IMR-90 (cell line): ENCODE data around the gene MAP7D1.

Experiments used
- BHLHE40 ChIP-seq: fragments of 150-350 bp; IDR thresholded peaks from 2 replicates; pipeline ENCODE4 v1.6.1; 2016; ENCODE audit warnings: mild to moderate bottlenecking, low read depth, low read length
- CEBPB ChIP-seq: IDR thresholded peaks from 2 replicates; pipeline ENCODE4 v1.6.1; 2012; ENCODE audit warnings: low read depth, low read length, improper control_type of control experiment
- FOS ChIP-seq: fragments of 150-350 bp; IDR thresholded peaks from 2 replicates; pipeline ENCODE4 v1.6.1; 2016; ENCODE audit warnings: low read depth, low read length
- MAFK ChIP-seq: IDR thresholded peaks from 2 replicates; pipeline ENCODE4 v1.6.1; 2012; ENCODE audit warnings: low read depth, low read length, improper control_type of control experiment
- MAZ ChIP-seq: IDR thresholded peaks from 2 replicates; pipeline ENCODE4 v1.6.1; 2012; ENCODE audit warnings: low read depth, mild to moderate bottlenecking, low read length, improper control_type of control experiment, moderate library complexity, borderline replicate concordance
- MXI1 ChIP-seq: IDR thresholded peaks from 2 replicates; pipeline ENCODE4 v1.6.1; 2012; ENCODE audit warnings: low read depth, mild to moderate bottlenecking, low read length, moderate library complexity, borderline replicate concordance
- POLR2A ChIP-seq: IDR thresholded peaks from 2 replicates; pipeline ENCODE4 v1.6.1; 2012; ENCODE audit warnings: mild to moderate bottlenecking, low read depth, low read length
- RAD21 ChIP-seq: IDR thresholded peaks from 2 replicates; pipeline ENCODE4 v1.6.1; 2012; ENCODE audit warnings: low read length, improper control_type of control experiment
- RCOR1 ChIP-seq: IDR thresholded peaks from 2 replicates; pipeline ENCODE4 v1.6.1; 2012; ENCODE audit warnings: mild to moderate bottlenecking, low read length, improper control_type of control experiment; ENCODE audit not compliant: insufficient replicate concordance
- RFX5 ChIP-seq: IDR thresholded peaks from 2 replicates; pipeline ENCODE4 v1.8.0; 2012; ENCODE audit warnings: low read depth, mild to moderate bottlenecking, low read length, moderate library complexity
- TF ChIP-seq, protein P1 (sequence below): fragments of 150-350 bp; IDR thresholded peaks from 2 replicates; pipeline ENCODE4 v1.6.1; 2017; ENCODE audit warnings: mild to moderate bottlenecking, antibody characterized with exemption, low read length, low read depth
- TF ChIP-seq, protein P2 (sequence below): conservative IDR thresholded peaks from 2 replicates; pipeline ENCODE4 v1.5.1; 2012; ENCODE audit warnings: mild to moderate bottlenecking, low read depth, low read length, improper control_type of control experiment
- TF ChIP-seq, protein P3 (sequence below): fragments of 150-350 bp; IDR thresholded peaks from 2 replicates; pipeline ENCODE4 v1.6.1; 2016; ENCODE audit warnings: low read depth, mild to moderate bottlenecking, low read length, moderate library complexity, borderline replicate concordance

DNA sequence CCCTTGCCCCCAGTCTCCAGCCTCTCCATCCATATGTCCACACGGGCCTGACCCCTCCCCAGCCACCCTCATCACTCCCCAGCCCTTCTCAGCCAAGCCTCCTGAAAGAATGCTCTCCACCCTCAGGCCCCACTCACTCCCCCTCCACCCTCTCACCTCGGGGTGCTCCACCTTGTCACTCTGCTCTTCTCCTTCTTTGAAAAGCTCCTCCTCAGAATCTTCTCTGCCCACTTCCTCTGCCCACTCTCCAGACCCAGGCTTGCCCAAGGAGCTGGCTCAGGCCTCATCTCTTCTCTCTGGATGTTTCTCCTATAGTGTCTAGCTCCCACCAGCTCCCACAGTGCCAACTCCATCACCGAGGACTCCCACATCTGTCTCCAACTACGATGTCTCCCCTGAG lies 44.8 kb upstream of the MAP7D1 start:
- TF ChIP-seq RAD21 (no peak), MAFK (no peak), FOS (no peak), CEBPB (no peak), RFX5 (no peak), POLR2A (no peak), MXI1 (no peak), MAZ (no peak), RCOR1 (no peak), BHLHE40 (no peak)
- TF ChIP-seq, protein P1, sequence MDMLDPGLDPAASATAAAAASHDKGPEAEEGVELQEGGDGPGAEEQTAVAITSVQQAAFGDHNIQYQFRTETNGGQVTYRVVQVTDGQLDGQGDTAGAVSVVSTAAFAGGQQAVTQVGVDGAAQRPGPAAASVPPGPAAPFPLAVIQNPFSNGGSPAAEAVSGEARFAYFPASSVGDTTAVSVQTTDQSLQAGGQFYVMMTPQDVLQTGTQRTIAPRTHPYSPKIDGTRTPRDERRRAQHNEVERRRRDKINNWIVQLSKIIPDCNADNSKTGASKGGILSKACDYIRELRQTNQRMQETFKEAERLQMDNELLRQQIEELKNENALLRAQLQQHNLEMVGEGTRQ: no peak
- TF ChIP-seq, protein P2, sequence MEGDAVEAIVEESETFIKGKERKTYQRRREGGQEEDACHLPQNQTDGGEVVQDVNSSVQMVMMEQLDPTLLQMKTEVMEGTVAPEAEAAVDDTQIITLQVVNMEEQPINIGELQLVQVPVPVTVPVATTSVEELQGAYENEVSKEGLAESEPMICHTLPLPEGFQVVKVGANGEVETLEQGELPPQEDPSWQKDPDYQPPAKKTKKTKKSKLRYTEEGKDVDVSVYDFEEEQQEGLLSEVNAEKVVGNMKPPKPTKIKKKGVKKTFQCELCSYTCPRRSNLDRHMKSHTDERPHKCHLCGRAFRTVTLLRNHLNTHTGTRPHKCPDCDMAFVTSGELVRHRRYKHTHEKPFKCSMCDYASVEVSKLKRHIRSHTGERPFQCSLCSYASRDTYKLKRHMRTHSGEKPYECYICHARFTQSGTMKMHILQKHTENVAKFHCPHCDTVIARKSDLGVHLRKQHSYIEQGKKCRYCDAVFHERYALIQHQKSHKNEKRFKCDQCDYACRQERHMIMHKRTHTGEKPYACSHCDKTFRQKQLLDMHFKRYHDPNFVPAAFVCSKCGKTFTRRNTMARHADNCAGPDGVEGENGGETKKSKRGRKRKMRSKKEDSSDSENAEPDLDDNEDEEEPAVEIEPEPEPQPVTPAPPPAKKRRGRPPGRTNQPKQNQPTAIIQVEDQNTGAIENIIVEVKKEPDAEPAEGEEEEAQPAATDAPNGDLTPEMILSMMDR: no peak
- TF ChIP-seq, protein P3, sequence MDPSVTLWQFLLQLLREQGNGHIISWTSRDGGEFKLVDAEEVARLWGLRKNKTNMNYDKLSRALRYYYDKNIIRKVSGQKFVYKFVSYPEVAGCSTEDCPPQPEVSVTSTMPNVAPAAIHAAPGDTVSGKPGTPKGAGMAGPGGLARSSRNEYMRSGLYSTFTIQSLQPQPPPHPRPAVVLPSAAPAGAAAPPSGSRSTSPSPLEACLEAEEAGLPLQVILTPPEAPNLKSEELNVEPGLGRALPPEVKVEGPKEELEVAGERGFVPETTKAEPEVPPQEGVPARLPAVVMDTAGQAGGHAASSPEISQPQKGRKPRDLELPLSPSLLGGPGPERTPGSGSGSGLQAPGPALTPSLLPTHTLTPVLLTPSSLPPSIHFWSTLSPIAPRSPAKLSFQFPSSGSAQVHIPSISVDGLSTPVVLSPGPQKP: no peak
